HEK293 (cell line): ENCODE measurements around the gene LDLR.

Source experiments
- KLF16 ChIP-seq: fragments of 450-650 bp; formaldehyde crosslinking; IDR thresholded peaks from 2 replicates; pipeline ENCODE4 v1.5.1; 2017; ENCODE audit warnings: missing biosample characterization, missing genetic modification characterization
- KLF17 ChIP-seq: fragments of 450-650 bp; formaldehyde crosslinking; IDR thresholded peaks from 2 replicates; pipeline ENCODE4 v1.5.1; 2016; ENCODE audit warnings: missing biosample characterization, missing genetic modification characterization
- OSR2 ChIP-seq: fragments of 450-650 bp; formaldehyde crosslinking; IDR thresholded peaks from 2 replicates; pipeline ENCODE4 v1.5.1; 2016; ENCODE audit warnings: missing biosample characterization, missing genetic modification characterization
- SETDB1 ChIP-seq: IDR thresholded peaks from one replicate; pipeline ENCODE4 v1.6.1; 2017; ENCODE audit warnings: mild to moderate bottlenecking, low read length, moderate library complexity, mixed read lengths; ENCODE audit not compliant: insufficient read length
- SP2 ChIP-seq: fragments of 450-650 bp; formaldehyde crosslinking; IDR thresholded peaks from 2 replicates; pipeline ENCODE4 v1.5.1; 2016; ENCODE audit warnings: missing biosample characterization, missing genetic modification characterization
- SP7 ChIP-seq: fragments of 450-650 bp; formaldehyde crosslinking; IDR thresholded peaks from 2 replicates; pipeline ENCODE4 v1.5.1; 2016; ENCODE audit warnings: missing biosample characterization, missing genetic modification characterization
- TRIM28 ChIP-seq: IDR thresholded peaks from 2 replicates; pipeline ENCODE4 v1.6.1; 2011; ENCODE audit warnings: low read length, control low read depth, borderline replicate concordance
- ZFHX2 ChIP-seq: fragments of 450-650 bp; formaldehyde crosslinking; conservative IDR thresholded peaks from 2 replicates; pipeline ENCODE4 v1.5.1; 2016; ENCODE audit warnings: missing biosample characterization, missing genetic modification characterization
- ZNF112 ChIP-seq: fragments of 450-650 bp; formaldehyde crosslinking; IDR thresholded peaks from 2 replicates; pipeline ENCODE4 v1.5.0; 2017; ENCODE audit warnings: missing biosample characterization, missing genetic modification characterization
- ZNF184 ChIP-seq: fragments of 450-650 bp; IDR thresholded peaks from 2 replicates; pipeline ENCODE4 v1.5.1; 2018; ENCODE audit warnings: missing biosample characterization, mild to moderate bottlenecking, missing genetic modification characterization
- ZNF2 ChIP-seq: fragments of 450-650 bp; formaldehyde crosslinking; IDR thresholded peaks from 2 replicates; pipeline ENCODE4 v1.5.1; 2016; ENCODE audit warnings: missing biosample characterization, missing genetic modification characterization
- ZNF239 ChIP-seq: fragments of 450-650 bp; formaldehyde crosslinking; IDR thresholded peaks from 2 replicates; pipeline ENCODE4 v1.5.1; 2016; ENCODE audit warnings: missing biosample characterization, missing genetic modification characterization
- ZNF354C ChIP-seq: fragments of 450-650 bp; formaldehyde crosslinking; IDR thresholded peaks from 2 replicates; pipeline ENCODE4 v1.5.1; 2016; ENCODE audit warnings: missing biosample characterization, missing genetic modification characterization, low read depth, borderline replicate concordance
- ZNF391 ChIP-seq: fragments of 450-650 bp; formaldehyde crosslinking; IDR thresholded peaks from 2 replicates; pipeline ENCODE4 v1.5.1; 2016; ENCODE audit warnings: low read depth, missing biosample characterization, missing genetic modification characterization, borderline replicate concordance
- ZNF488 ChIP-seq: fragments of 450-650 bp; formaldehyde crosslinking; IDR thresholded peaks from 2 replicates; pipeline ENCODE4 v1.5.1; 2016; ENCODE audit warnings: missing biosample characterization, missing genetic modification characterization
- ZNF561 ChIP-seq: fragments of 450-650 bp; IDR thresholded peaks from 2 replicates; pipeline ENCODE4 v1.5.1; 2018; ENCODE audit warnings: missing biosample characterization, missing genetic modification characterization, borderline replicate concordance
- ZNF600 ChIP-seq: fragments of 450-650 bp; formaldehyde crosslinking; IDR thresholded peaks from 2 replicates; pipeline ENCODE4 v1.5.1; 2016; ENCODE audit warnings: missing biosample characterization, missing genetic modification characterization
- ZNF626 ChIP-seq: fragments of 450-650 bp; sonication (Bioruptor Pico); formaldehyde crosslinking; IDR thresholded peaks from 2 replicates; pipeline ENCODE4 v1.5.1; 2018; ENCODE audit warnings: missing biosample characterization, missing genetic modification characterization, inconsistent platforms
- ZNF660 ChIP-seq: fragments of 450-650 bp; IDR thresholded peaks from 2 replicates; pipeline ENCODE4 v1.5.1; 2018; ENCODE audit warnings: missing biosample characterization, mild to moderate bottlenecking, missing genetic modification characterization
- ZXDB ChIP-seq: fragments of 450-650 bp; formaldehyde crosslinking; IDR thresholded peaks from 2 replicates; pipeline ENCODE4 v1.5.1; 2016; ENCODE audit warnings: missing biosample characterization, missing genetic modification characterization
- TF ChIP-seq, protein P1 (sequence below): fragments of 450-650 bp; formaldehyde crosslinking; IDR thresholded peaks from 2 replicates; pipeline ENCODE4 v1.5.1; 2016; ENCODE audit warnings: missing biosample characterization, missing genetic modification characterization
- TF ChIP-seq, protein P2 (sequence below): fragments of 450-650 bp; formaldehyde crosslinking; IDR thresholded peaks from 2 replicates; pipeline ENCODE4 v1.5.1; 2016; ENCODE audit warnings: missing biosample characterization, missing genetic modification characterization
- TF ChIP-seq, protein P3 (sequence below): fragments of 450-650 bp; formaldehyde crosslinking; IDR thresholded peaks from 2 replicates; pipeline ENCODE4 v1.5.1; 2016; ENCODE audit warnings: missing biosample characterization, missing genetic modification characterization
- TF ChIP-seq, protein P4 (sequence below): fragments of 450-650 bp; formaldehyde crosslinking; IDR thresholded peaks from 2 replicates; pipeline ENCODE4; 2016; ENCODE audit warnings: missing biosample characterization, missing genetic modification characterization
- TF ChIP-seq, protein P5 (sequence below): fragments of 450-650 bp; formaldehyde crosslinking; IDR thresholded peaks from 2 replicates; pipeline ENCODE4 v1.5.1; 2016; ENCODE audit warnings: missing biosample characterization, missing genetic modification characterization, borderline replicate concordance

LDLR gene

GRCh38 chr19:11145536-11145924 is 56.3 kb downstream of the LDLR start (continued):
- TF ChIP-seq, protein P1, sequence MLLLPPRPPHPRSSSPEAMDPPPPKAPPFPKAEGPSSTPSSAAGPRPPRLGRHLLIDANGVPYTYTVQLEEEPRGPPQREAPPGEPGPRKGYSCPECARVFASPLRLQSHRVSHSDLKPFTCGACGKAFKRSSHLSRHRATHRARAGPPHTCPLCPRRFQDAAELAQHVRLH, result peak; percentile 92
- TF ChIP-seq, protein P2, sequence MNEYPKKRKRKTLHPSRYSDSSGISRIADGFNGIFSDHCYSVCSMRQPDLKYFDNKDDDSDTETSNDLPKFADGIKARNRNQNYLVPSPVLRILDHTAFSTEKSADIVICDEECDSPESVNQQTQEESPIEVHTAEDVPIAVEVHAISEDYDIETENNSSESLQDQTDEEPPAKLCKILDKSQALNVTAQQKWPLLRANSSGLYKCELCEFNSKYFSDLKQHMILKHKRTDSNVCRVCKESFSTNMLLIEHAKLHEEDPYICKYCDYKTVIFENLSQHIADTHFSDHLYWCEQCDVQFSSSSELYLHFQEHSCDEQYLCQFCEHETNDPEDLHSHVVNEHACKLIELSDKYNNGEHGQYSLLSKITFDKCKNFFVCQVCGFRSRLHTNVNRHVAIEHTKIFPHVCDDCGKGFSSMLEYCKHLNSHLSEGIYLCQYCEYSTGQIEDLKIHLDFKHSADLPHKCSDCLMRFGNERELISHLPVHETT (tag by site-specific recombination), result peak; percentile 60; the same call in 1 of the 2 replicates
- no peak for TF ChIP-seq ZNF488 (tag by site-specific recombination)
- TF ChIP-seq ZNF239 (tag by site-specific recombination), result no peak
- TF ChIP-seq, protein P3, sequence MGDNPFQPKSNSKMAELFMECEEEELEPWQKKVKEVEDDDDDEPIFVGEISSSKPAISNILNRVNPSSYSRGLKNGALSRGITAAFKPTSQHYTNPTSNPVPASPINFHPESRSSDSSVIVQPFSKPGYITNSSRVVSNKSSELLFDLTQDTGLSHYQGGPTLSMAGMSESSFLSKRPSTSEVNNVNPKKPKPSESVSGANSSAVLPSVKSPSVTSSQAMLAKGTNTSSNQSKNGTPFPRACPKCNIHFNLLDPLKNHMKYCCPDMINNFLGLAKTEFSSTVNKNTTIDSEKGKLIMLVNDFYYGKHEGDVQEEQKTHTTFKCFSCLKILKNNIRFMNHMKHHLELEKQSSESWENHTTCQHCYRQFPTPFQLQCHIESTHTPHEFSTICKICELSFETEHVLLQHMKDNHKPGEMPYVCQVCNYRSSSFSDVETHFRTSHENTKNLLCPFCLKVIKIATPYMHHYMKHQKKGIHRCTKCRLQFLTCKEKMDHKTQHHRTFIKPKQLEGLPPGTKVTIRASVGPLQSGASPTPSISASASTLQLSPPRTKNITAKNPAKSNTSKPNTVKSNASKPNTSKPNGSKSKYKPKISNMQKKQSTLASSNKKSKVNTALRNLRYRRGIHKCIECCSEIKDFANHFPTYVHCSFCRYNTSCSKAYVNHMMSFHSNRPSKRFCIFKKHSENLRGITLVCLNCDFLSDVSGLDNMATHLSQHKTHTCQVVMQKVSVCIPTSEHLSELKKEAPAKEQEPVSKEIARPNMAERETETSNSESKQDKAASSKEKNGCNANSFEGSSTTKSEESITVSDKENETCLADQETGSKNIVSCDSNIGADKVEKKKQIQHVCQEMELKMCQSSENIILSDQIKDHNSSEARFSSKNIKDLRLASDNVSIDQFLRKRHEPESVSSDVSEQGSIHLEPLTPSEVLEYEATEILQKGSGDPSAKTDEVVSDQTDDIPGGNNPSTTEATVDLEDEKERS (tag by site-specific recombination), result peak; percentile 96
- TF ChIP-seq ZNF391 (tag by site-specific recombination), result no peak
- no peak for TF ChIP-seq ZNF600 (tag by site-specific recombination)
- TF ChIP-seq OSR2 (tag by site-specific recombination), result no peak
- TF ChIP-seq SETDB1, result peak; percentile 59
- peak; percentile 21; the same call in 1 of the 2 replicates for TF ChIP-seq ZXDB
- 0 out of 2 replicates have a peak, but pooled peaks have one; percentile 12 for TF ChIP-seq ZNF660 (tag by site-specific recombination)
- TF ChIP-seq TRIM28, result peak; percentile 63
- TF ChIP-seq KLF16 (tag by site-specific recombination), result no peak
- TF ChIP-seq ZFHX2 (tag by site-specific recombination), result no peak
- no peak for TF ChIP-seq ZNF626
- TF ChIP-seq ZNF354C (tag by site-specific recombination), result no peak
- 0 out of 2 replicates have a peak, but pooled peaks have one; percentile 39 for TF ChIP-seq KLF17
- TF ChIP-seq ZNF112 (tag by site-specific recombination), result no peak
- TF ChIP-seq, protein P4, sequence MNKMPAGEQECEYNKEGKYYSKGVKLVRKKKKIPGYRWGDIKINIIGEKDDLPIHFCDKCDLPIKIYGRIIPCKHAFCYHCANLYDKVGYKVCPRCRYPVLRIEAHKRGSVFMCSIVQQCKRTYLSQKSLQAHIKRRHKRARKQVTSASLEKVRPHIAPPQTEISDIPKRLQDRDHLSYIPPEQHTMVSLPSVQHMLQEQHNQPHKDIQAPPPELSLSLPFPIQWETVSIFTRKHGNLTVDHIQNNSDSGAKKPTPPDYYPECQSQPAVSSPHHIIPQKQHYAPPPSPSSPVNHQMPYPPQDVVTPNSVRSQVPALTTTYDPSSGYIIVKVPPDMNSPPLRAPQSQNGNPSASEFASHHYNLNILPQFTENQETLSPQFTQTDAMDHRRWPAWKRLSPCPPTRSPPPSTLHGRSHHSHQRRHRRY, result no peak
- TF ChIP-seq SP2, result no peak
- TF ChIP-seq, protein P5, sequence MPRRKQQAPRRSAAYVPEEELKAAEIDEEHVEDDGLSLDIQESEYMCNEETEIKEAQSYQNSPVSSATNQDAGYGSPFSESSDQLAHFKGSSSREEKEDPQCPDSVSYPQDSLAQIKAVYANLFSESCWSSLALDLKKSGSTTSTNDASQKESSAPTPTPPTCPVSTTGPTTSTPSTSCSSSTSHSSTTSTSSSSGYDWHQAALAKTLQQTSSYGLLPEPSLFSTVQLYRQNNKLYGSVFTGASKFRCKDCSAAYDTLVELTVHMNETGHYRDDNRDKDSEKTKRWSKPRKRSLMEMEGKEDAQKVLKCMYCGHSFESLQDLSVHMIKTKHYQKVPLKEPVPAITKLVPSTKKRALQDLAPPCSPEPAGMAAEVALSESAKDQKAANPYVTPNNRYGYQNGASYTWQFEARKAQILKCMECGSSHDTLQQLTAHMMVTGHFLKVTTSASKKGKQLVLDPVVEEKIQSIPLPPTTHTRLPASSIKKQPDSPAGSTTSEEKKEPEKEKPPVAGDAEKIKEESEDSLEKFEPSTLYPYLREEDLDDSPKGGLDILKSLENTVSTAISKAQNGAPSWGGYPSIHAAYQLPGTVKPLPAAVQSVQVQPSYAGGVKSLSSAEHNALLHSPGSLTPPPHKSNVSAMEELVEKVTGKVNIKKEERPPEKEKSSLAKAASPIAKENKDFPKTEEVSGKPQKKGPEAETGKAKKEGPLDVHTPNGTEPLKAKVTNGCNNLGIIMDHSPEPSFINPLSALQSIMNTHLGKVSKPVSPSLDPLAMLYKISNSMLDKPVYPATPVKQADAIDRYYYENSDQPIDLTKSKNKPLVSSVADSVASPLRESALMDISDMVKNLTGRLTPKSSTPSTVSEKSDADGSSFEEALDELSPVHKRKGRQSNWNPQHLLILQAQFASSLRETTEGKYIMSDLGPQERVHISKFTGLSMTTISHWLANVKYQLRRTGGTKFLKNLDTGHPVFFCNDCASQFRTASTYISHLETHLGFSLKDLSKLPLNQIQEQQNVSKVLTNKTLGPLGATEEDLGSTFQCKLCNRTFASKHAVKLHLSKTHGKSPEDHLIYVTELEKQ (tag by site-specific recombination), result no peak
- TF ChIP-seq ZNF561 (tag by site-specific recombination), result no peak
- TF ChIP-seq ZNF184 (tag by site-specific recombination), result no peak
- TF ChIP-seq SP7 (tag by site-specific recombination), result 0 out of 2 replicates have a peak, but pooled peaks have one; percentile 21
- TF ChIP-seq ZNF2 (tag by site-specific recombination), result 0 out of 2 replicates have a peak, but pooled peaks have one; percentile 15
